Measurements from ENCODE around the gene EEF1AKMT3.

EEF1AKMT3 gene

GRCh38 chr12:57750561-57751431 lies 21.6 kb upstream of the EEF1AKMT3 start:
- Histone ChIP-seq H3K36me3 (peaks cover 23 to 49% (median 27%) of the 10 kb centered on the region in 3 donors), H3K4me3 (peak overlapping the region; percentile 65 to 88), H3K27me3 (no peaks in the 10 kb centered on the region), H3K4me1 (peaks cover 0 to 31% (median 21%) of the 10 kb centered on the region in 4 donors), H3K9me3 (no peaks in the 10 kb centered on the region), H3K27ac (peak overlapping the region; percentile 86 to 95)
- intact Hi-C loops (cut with DNase I; ENCODE audit: low total_unique reads) = no loop called here
- DNase-seq = no peak
- no peak for TF ChIP-seq CTCF (IDR thresholded peaks at IDR 0.05)

- Histone ChIP-seq H3K36me3 (peaks cover 23 to 45% (median 27%) of the 10 kb centered on the region in 3 donors), H3K27me3 (no peaks in the 10 kb centered on the region), H3K4me1 (peaks cover 0 to 32% (median 22%) of the 10 kb centered on the region in 4 donors), H3K27ac (peak overlapping the region; percentile 86 to 95), H3K9me3 (no peaks in the 10 kb centered on the region), H3K4me3 (peak overlapping the region; percentile 65 to 88)
- TF ChIP-seq CTCF (IDR thresholded peaks at IDR 0.05) = no peak
- no peak for DNase-seq
- intact Hi-C loops (cut with DNase I; ENCODE audit: low total_unique reads) = no loop called here
Observed at GRCh38 chr12:57751432-57751787, 21.0 kb upstream of the EEF1AKMT3 start.

GRCh38 chr12:57751788-57752667 lies 20.4 kb upstream of the EEF1AKMT3 start, which contains the start of gene CDK4:
TSS of gene CDK4 (minus strand) at chr12:57752310. CDS start at chr12:57751717, 593 bp downstream.
- peak within 1 kb of the TSS; percentile 65 to 88 for H3K4me3 ChIP-seq
- H3K9me3 ChIP-seq = no peaks in the 10 kb centered on the region
- H3K27me3 ChIP-seq = no peaks in the 10 kb centered on the region
- intact Hi-C loops (cut with DNase I; ENCODE audit: low total_unique reads) = no loop called here
- TF ChIP-seq CTCF (IDR thresholded peaks at IDR 0.05) = peak in 1 of 2 experiments; percentile 17
- H3K27ac ChIP-seq = peak within 1 kb of the TSS; percentile 86 to 95
- H3K36me3 ChIP-seq = peaks cover 19 to 39% (median 24%) of the 10 kb centered on the region in 3 donors
- DNase-seq = peak; percentile 99 to 100
- H3K4me1 ChIP-seq = peaks cover 0 to 32% (median 22%) of the 10 kb centered on the region in 4 donors

- TF ChIP-seq CTCF (IDR thresholded peaks at IDR 0.05) = no peak
Observed at GRCh38 chr12:57752668-57753000, 19.8 kb upstream of the EEF1AKMT3 start.

GRCh38 chr12:57753756-57754337 lies 18.6 kb upstream of the EEF1AKMT3 start:
- intact Hi-C loops (cut with DNase I; ENCODE audit: low total_unique reads) = no loop called here
- DNase-seq = no peak
- Histone ChIP-seq H3K27me3 (no peaks in the 10 kb centered on the region), H3K9me3 (no peaks in the 10 kb centered on the region), H3K36me3 (peaks cover 3 to 32% (median 13%) of the 10 kb centered on the region in 3 donors), H3K4me1 (peaks cover 0 to 32% (median 22%) of the 10 kb centered on the region in 4 donors), H3K27ac (no peak overlapping the region), H3K4me3 (no peak overlapping the region)
- no peak for TF ChIP-seq CTCF (IDR thresholded peaks at IDR 0.05)

More at GRCh38 chr12:57752668-57753000, 19.8 kb upstream of the EEF1AKMT3 start:
- peak overlapping the region; percentile 65 to 88 for H3K4me3 ChIP-seq
- peaks cover 0 to 32% (median 22%) of the 10 kb centered on the region in 4 donors for H3K4me1 ChIP-seq
- H3K27me3 ChIP-seq = no peaks in the 10 kb centered on the region
- H3K9me3 ChIP-seq = no peaks in the 10 kb centered on the region
- H3K27ac ChIP-seq = peak overlapping the region; percentile 60 to 95
- intact Hi-C loops (cut with DNase I; ENCODE audit: low total_unique reads) = no loop called here
- peaks cover 13 to 33% (median 18%) of the 10 kb centered on the region in 3 donors for H3K36me3 ChIP-seq
- DNase-seq = no peak
